GM19023 (cell line): Measurements from ENCODE around the gene DEFB123.
"Not testable (repeated sequence)": the region's sequence is repeated elsewhere in the genome, so short reads cannot be mapped to it uniquely, and the experiment has no call there.

Experiments used
- ATAC-seq: cut with Tn5 transposase; IDR thresholded peaks from one replicate; pipeline ENCODE4 v1.9.1; 2021; ENCODE audit warnings: mild to moderate bottlenecking, moderate library complexity; ENCODE audit not compliant: unreplicated experiment

The DEFB123 gene

GRCh38 chr20:31440012-31440659 is at the start of gene DEFB123:
Gene DEFB123 (plus strand): TSS chr20:31440632. CDS start chr20:31440699, 67 bp downstream.
- no peak for ATAC-seq

GRCh38 chr20:31392836-31393235 is 47.6 kb upstream of the DEFB123 start:
- ATAC-seq = no peak

- ATAC-seq = no peak
These were observed 45.5 kb upstream of the DEFB123 start for GRCh38 chr20:31394900-31395299.

- ATAC-seq = no peak
These were observed 36.5 kb upstream of the DEFB123 start for GRCh38 chr20:31403886-31404285.

- no peak for ATAC-seq
These were observed 34.3 kb upstream of the DEFB123 start, which contains the start of gene DEFB121 for GRCh38 chr20:31406115-31406514. Gene DEFB121 (minus strand): TSS chr20:31406215. CDS start chr20:31406152, 63 bp downstream.

- ATAC-seq = no peak
These were observed 30.4 kb upstream of the DEFB123 start for GRCh38 chr20:31410011-31410410.

GRCh38 chr20:31414381-31414780 is 26.1 kb upstream of the DEFB123 start:
- no peak for ATAC-seq

- ATAC-seq = no peak
These were observed 24.8 kb upstream of the DEFB123 start for GRCh38 chr20:31415653-31416052.

- ATAC-seq = no peak
These were observed 22.1 kb upstream of the DEFB123 start for GRCh38 chr20:31418307-31418706.

GRCh38 chr20:31425797-31426196 is 14.6 kb upstream of the DEFB123 start:
- no peak for ATAC-seq

- not testable (repeated sequence) for ATAC-seq
These were observed 13.4 kb upstream of the DEFB123 start for GRCh38 chr20:31426891-31427551.

- ATAC-seq = not testable (repeated sequence)
These were observed 12.9 kb upstream of the DEFB123 start for GRCh38 chr20:31427576-31427975.

- no peak for ATAC-seq
These were observed 9.8 kb upstream of the DEFB123 start for GRCh38 chr20:31430568-31431115.

GRCh38 chr20:31446084-31446819 is 5.8 kb downstream of the DEFB123 start:
- no peak for ATAC-seq

GRCh38 chr20:31449511-31450414 is 9.3 kb downstream of the DEFB123 start:
- no peak for ATAC-seq

- no peak for ATAC-seq
These were observed 12.1 kb downstream of the DEFB123 start for GRCh38 chr20:31452575-31452974.

GRCh38 chr20:31454361-31454760 is 13.9 kb downstream of the DEFB123 start:
- no peak for ATAC-seq

GRCh38 chr20:31470946-31471345 is 30.5 kb downstream of the DEFB123 start:
- ATAC-seq = not testable (repeated sequence)

- ATAC-seq = no peak
These were observed 32.2 kb downstream of the DEFB123 start for GRCh38 chr20:31472395-31473330.
